HG03460 (cell line): ENCODE results near the gene EGFL8.

Experiments
- ATAC-seq: cut with Tn5 transposase; IDR thresholded peaks from one replicate; pipeline ENCODE4 v1.9.1; 2021; ENCODE audit not compliant: unreplicated experiment

The EGFL8 gene

GRCh38 chr6:32146287-32146686 lies 18.1 kb upstream of the EGFL8 start:
- no peak for ATAC-seq

GRCh38 chr6:32146687-32147086 lies 17.7 kb upstream of the EGFL8 start:
- ATAC-seq: no peak

- no peak for ATAC-seq
These were observed 16.8 kb upstream of the EGFL8 start for GRCh38 chr6:32147401-32148132.

- ATAC-seq: no peak
These were observed 15.9 kb upstream of the EGFL8 start for GRCh38 chr6:32148289-32149091.

GRCh38 chr6:32149092-32149755 lies 15.2 kb upstream of the EGFL8 start:
- ATAC-seq: no peak

GRCh38 chr6:32149932-32150870 lies 14.2 kb upstream of the EGFL8 start:
- ATAC-seq: no peak

- ATAC-seq: no peak
These were observed 13.1 kb upstream of the EGFL8 start for GRCh38 chr6:32151181-32151862.

- ATAC-seq: no peak
These were observed 12.3 kb upstream of the EGFL8 start, which contains the start of gene PRRT1 for GRCh38 chr6:32151863-32152768. PRRT1 (minus strand) TSS chr6:32151939; CDS start chr6:32151827, 112 bp downstream.

GRCh38 chr6:32152769-32153563 lies 11.4 kb upstream of the EGFL8 start:
- no peak for ATAC-seq

- ATAC-seq: no peak
These were observed 10.6 kb upstream of the EGFL8 start, which contains the start of gene PPT2 for GRCh38 chr6:32153564-32154513. PPT2 (plus strand) TSS chr6:32154141; CDS start chr6:32154595, 454 bp downstream.

GRCh38 chr6:32154514-32155161 lies 9.8 kb upstream of the EGFL8 start:
- ATAC-seq: no peak

- no peak for ATAC-seq
These were observed 7.5 kb upstream of the EGFL8 start for GRCh38 chr6:32156891-32157290.

GRCh38 chr6:32158052-32158451 lies 6.3 kb upstream of the EGFL8 start:
- no peak for ATAC-seq

GRCh38 chr6:32163559-32164258 lies 686 bp upstream of the EGFL8 start:
- ATAC-seq: no peak

GRCh38 chr6:32166411-32167061 lies 2.1 kb downstream of the EGFL8 start:
- ATAC-seq: no peak
